SK-N-SH treated with all-trans-retinoic acid at 6 μM for 48 hours (cell line): Measurements from ENCODE around the gene OXSR1.

Experiments used
- BACH2 ChIP-seq: fragments of 250-450 bp; sonication (Bioruptor Pico); IDR thresholded peaks from 2 replicates; pipeline ENCODE4 v1.9.0; 2021; ENCODE audit warnings: mild to moderate bottlenecking, borderline replicate concordance
- RARB ChIP-seq: fragments of 250-450 bp; sonication (Bioruptor Pico); IDR thresholded peaks from 2 replicates; pipeline ENCODE4 v1.8.0; 2021; ENCODE audit warnings: mild to moderate bottlenecking, moderate library complexity
- ZC3H10 ChIP-seq: fragments of 250-450 bp; sonication (Bioruptor Pico); IDR thresholded peaks from 2 replicates; pipeline ENCODE4 v1.5.1; 2021; ENCODE audit warnings: mild to moderate bottlenecking, moderate library complexity
- TF ChIP-seq, protein P1 (sequence below): fragments of 250-450 bp; sonication (Bioruptor Pico); IDR thresholded peaks from 2 replicates; pipeline ENCODE4 v1.5.1; 2020; ENCODE audit warnings: low read depth, mild to moderate bottlenecking, moderate library complexity

DNA sequence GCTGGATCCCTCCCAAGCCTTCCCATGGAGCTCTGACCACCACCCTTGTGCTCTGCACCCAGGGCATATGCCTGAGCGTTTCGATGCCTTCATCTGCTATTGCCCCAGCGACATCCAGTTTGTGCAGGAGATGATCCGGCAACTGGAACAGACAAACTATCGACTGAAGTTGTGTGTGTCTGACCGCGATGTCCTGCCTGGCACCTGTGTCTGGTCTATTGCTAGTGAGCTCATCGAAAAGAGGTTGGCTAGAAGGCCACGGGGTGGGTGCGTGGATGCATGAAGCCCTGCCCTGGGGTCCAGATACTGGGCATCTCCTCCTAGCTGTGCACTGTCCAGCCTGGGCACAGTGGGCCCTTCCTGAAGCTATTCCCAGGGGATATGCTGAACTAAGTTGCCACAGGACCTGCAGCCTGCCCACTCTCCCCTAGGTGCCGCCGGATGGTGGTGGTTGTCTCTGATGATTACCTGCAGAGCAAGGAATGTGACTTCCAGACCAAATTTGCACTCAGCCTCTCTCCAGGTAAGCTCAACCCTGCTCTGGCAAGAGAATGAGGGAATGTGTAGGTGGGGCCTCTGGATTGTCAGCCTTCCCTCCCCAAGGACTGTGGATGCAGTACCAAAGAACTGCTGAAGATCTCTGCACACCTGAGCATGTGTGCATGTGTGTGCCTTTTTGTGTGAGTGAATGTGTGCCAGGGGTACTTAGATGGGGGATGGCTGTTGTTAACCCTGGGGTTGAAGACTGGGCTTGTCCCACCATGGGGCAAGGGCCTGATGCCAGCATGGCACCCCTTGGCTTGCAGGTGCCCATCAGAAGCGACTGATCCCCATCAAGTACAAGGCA is 24.8 kb upstream of the OXSR1 start:
- TF ChIP-seq RARB, result no peak
- no peak for TF ChIP-seq BACH2 (CRISPR knock-in tag)
- no peak for TF ChIP-seq ZC3H10
- TF ChIP-seq, protein P1, sequence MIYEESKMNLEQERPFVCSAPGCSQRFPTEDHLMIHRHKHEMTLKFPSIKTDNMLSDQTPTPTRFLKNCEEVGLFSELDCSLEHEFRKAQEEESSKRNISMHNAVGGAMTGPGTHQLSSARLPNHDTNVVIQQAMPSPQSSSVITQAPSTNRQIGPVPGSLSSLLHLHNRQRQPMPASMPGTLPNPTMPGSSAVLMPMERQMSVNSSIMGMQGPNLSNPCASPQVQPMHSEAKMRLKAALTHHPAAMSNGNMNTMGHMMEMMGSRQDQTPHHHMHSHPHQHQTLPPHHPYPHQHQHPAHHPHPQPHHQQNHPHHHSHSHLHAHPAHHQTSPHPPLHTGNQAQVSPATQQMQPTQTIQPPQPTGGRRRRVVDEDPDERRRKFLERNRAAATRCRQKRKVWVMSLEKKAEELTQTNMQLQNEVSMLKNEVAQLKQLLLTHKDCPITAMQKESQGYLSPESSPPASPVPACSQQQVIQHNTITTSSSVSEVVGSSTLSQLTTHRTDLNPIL (CRISPR knock-in tag), result no peak
